Neutrophil (primary cell): ENCODE data around the gene SHB.

ENCODE experiments used
- H3K27ac ChIP-seq: fragments of 200-600 bp; sonication (generic); 2 replicates; pipeline ENCODE4 v1.5.1; 2016; ENCODE audit warnings: mild to moderate bottlenecking, moderate library complexity
- H3K27me3 ChIP-seq: fragments of 200-600 bp; sonication (generic); 2 replicates; pipeline ENCODE4 v1.6.0; 2016; ENCODE audit warnings: mild to moderate bottlenecking
- H3K36me3 ChIP-seq: fragments of 200-600 bp; sonication (generic); 2 replicates; pipeline ENCODE4 v1.5.1; 2017
- H3K4me1 ChIP-seq, 2 experiments: fragments of 200-600 bp in 1 of 2; sonication (generic) in 1 of 2; 1 replicate in 1 of 2; 2 replicates in 1 of 2; pipeline versions ENCODE4 v1.5.1 to v1.6.1; 2013 to 2016; ENCODE audit warnings: low read depth in 1 of 2, low read length in 1 of 2, mild to moderate bottlenecking in 1 of 2, moderate library complexity in 1 of 2; ENCODE audit not compliant: control insufficient read depth in 1 of 2, insufficient read depth in 1 of 2
- H3K4me3 ChIP-seq, 2 experiments: fragments of 200-600 bp in 1 of 2; sonication (generic) in 1 of 2; 1 replicate in 1 of 2; 2 replicates in 1 of 2; pipeline ENCODE4 v1.5.1; 2013 to 2016; ENCODE audit warnings: low read depth in 1 of 2, low read length in 1 of 2, mild to moderate bottlenecking in 1 of 2, moderate library complexity in 1 of 2
- H3K9me3 ChIP-seq: fragments of 200-600 bp; sonication (generic); 2 replicates; pipeline ENCODE4 v1.5.1; 2016
- CTCF ChIP-seq: fragments of 200-600 bp; sonication (generic); IDR thresholded peaks from 2 replicates; pipeline ENCODE4 v1.5.1; 2016; ENCODE audit warnings: antibody characterized with exemption

SHB gene

GRCh38 chr9:37957664-37957953 is 111.4 kb downstream of the SHB start:
- Histone ChIP-seq H3K36me3 (peaks cover 3% of the 10 kb centered on the region), H3K4me1 (peaks cover 6 to 7% of the 10 kb centered on the region in 2 experiments), H3K27ac (no peak overlapping the region), H3K4me3 (no peak overlapping the region), H3K27me3 (no peaks in the 10 kb centered on the region), H3K9me3 (no peaks in the 10 kb centered on the region)
- no peak for TF ChIP-seq CTCF

- no peaks in the 10 kb centered on the region for H3K27me3 ChIP-seq
- TF ChIP-seq CTCF, result no peak
- no peaks in the 10 kb centered on the region for H3K9me3 ChIP-seq
- no peak overlapping the region for H3K4me3 ChIP-seq
- H3K27ac ChIP-seq, result no peak overlapping the region
- H3K36me3 ChIP-seq, result peaks cover 3% of the 10 kb centered on the region
- H3K4me1 ChIP-seq, result peaks cover 6 to 7% of the 10 kb centered on the region in 2 experiments
Observed at GRCh38 chr9:37956904-37957663, 111.9 kb downstream of the SHB start.

- Histone ChIP-seq H3K4me3 (no peak overlapping the region), H3K27me3 (no peaks in the 10 kb centered on the region), H3K36me3 (peaks cover 3% of the 10 kb centered on the region), H3K9me3 (no peaks in the 10 kb centered on the region), H3K27ac (no peak overlapping the region), H3K4me1 (peaks cover 4 to 5% of the 10 kb centered on the region in 2 experiments)
- TF ChIP-seq CTCF, result no peak
Observed at GRCh38 chr9:37956423-37956820, 112.6 kb downstream of the SHB start.

- Histone ChIP-seq H3K4me1 (no peaks in the 10 kb centered on the region), H3K9me3 (no peaks in the 10 kb centered on the region), H3K27me3 (no peaks in the 10 kb centered on the region), H3K36me3 (peaks cover 3% of the 10 kb centered on the region), H3K4me3 (no peak overlapping the region), H3K27ac (no peak overlapping the region)
- TF ChIP-seq CTCF, result no peak
Observed at GRCh38 chr9:37955781-37956422, 113.1 kb downstream of the SHB start.

- Histone ChIP-seq H3K9me3 (no peaks in the 10 kb centered on the region), H3K27ac (no peak overlapping the region), H3K4me1 (no peaks in the 10 kb centered on the region), H3K36me3 (peaks cover 3% of the 10 kb centered on the region), H3K27me3 (no peaks in the 10 kb centered on the region), H3K4me3 (no peak overlapping the region)
- no peak for TF ChIP-seq CTCF
Observed at GRCh38 chr9:37954581-37954981, 114.4 kb downstream of the SHB start.
